Endothelial cell of umbilical vein (primary cell): ENCODE results near the gene FOXL3.

Experiments
- CTCF ChIP-seq, 2 donors: IDR thresholded peaks; 1 replicate in 1 of 2; 2 replicates in 1 of 2; pipeline ENCODE4 v1.5.1; 2011; ENCODE audit warnings: low read length in 2 of 2, mild to moderate bottlenecking in 2 of 2, moderate library complexity in 2 of 2, control low read depth in 1 of 2, inconsistent platforms in 1 of 2, low read depth in 1 of 2; ENCODE audit not compliant: insufficient read depth in 1 of 2; ENCODE audit errors: extremely low read depth in 1 of 2
- EZH2 ChIP-seq: IDR thresholded peaks from 2 replicates; pipeline ENCODE4 v1.6.1; 2012; ENCODE audit warnings: borderline replicate concordance, low read depth, mild to moderate bottlenecking, moderate library complexity, low read length, inconsistent platforms; ENCODE audit not compliant: severe bottlenecking
- GATA2 ChIP-seq: IDR thresholded peaks from 2 replicates; pipeline ENCODE4 v1.7.0; 2011; ENCODE audit warnings: low read depth, mild to moderate bottlenecking, moderate library complexity, mixed read lengths, low read length; ENCODE audit not compliant: insufficient read length, insufficient read depth
- MAX ChIP-seq: IDR thresholded peaks from 2 replicates; pipeline ENCODE4 v1.6.1; 2011; ENCODE audit not compliant: insufficient read depth, insufficient read length
- MYC ChIP-seq: IDR thresholded peaks from one replicate; pipeline ENCODE4 v1.6.1; 2011; ENCODE audit warnings: mild to moderate bottlenecking, low read depth, low read length
- POLR2A ChIP-seq: IDR thresholded peaks from 2 replicates; pipeline ENCODE4 v1.6.1; 2012; ENCODE audit warnings: low read depth, mild to moderate bottlenecking, control low read depth, low read length
- POLR2AphosphoS5 ChIP-seq: IDR thresholded peaks from 2 replicates; pipeline ENCODE4 v1.6.1; 2012; ENCODE audit warnings: low read depth, mild to moderate bottlenecking, control low read depth, low read length, moderate library complexity; ENCODE audit not compliant: insufficient read depth

DNA sequence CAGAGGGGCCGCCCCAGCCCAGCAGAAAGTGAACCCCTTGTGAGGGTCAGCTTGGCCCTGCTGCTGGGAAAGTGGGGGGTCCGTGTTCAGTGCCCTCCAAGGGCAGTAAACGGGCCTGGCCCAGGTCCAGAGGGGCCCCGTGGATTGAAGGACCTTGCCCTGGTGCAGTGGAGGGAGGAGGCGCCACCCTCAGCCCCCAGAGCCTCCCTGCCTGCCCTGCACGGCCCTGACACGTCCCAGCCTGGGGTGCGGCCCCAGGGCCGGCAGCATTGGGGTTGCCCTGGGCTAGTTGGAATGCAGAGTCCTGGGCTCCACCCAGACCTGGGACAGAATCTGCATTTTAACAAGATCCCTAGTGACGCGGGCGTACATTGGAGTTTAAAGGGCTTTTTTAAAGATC is 42.8 kb upstream of the FOXL3 start:
- TF ChIP-seq POLR2AphosphoS5, result no peak
- TF ChIP-seq MYC, result no peak
- no peak for TF ChIP-seq EZH2
- TF ChIP-seq CTCF (IDR thresholded peaks at IDR 0.05; ENCODE audit: extremely low read depth in 1 of 2, insufficient read depth in 1 of 2, low read depth in 1 of 2, low read length in 2 of 2), result no peak
- no peak for TF ChIP-seq GATA2
- no peak for TF ChIP-seq POLR2A
- no peak for TF ChIP-seq MAX
